DND-41 (cell line): ENCODE data around the gene CACUL1.

Experiments
- EZH2 ChIP-seq: IDR thresholded peaks from 3 replicates; pipeline ENCODE4 v1.6.1; 2012; ENCODE audit warnings: borderline replicate concordance, low read depth, mild to moderate bottlenecking, moderate library complexity, low read length, inconsistent platforms; ENCODE audit not compliant: severe bottlenecking
- TF ChIP-seq, protein P1 (sequence below): IDR thresholded peaks from 2 replicates; pipeline ENCODE4 v1.5.1; 2012; ENCODE audit warnings: borderline replicate concordance, low read length, moderate library complexity, mild to moderate bottlenecking; ENCODE audit not compliant: poor library complexity, severe bottlenecking; ENCODE audit errors: extremely low read depth

- TF ChIP-seq, protein P1, sequence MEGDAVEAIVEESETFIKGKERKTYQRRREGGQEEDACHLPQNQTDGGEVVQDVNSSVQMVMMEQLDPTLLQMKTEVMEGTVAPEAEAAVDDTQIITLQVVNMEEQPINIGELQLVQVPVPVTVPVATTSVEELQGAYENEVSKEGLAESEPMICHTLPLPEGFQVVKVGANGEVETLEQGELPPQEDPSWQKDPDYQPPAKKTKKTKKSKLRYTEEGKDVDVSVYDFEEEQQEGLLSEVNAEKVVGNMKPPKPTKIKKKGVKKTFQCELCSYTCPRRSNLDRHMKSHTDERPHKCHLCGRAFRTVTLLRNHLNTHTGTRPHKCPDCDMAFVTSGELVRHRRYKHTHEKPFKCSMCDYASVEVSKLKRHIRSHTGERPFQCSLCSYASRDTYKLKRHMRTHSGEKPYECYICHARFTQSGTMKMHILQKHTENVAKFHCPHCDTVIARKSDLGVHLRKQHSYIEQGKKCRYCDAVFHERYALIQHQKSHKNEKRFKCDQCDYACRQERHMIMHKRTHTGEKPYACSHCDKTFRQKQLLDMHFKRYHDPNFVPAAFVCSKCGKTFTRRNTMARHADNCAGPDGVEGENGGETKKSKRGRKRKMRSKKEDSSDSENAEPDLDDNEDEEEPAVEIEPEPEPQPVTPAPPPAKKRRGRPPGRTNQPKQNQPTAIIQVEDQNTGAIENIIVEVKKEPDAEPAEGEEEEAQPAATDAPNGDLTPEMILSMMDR, result no peak
- no peak for TF ChIP-seq EZH2
Observed at GRCh38 chr10:118752409-118752808, 2.4 kb downstream of the CACUL1 start.
